ENCODE measurements around the gene BANF1.

The BANF1 gene

DNA sequence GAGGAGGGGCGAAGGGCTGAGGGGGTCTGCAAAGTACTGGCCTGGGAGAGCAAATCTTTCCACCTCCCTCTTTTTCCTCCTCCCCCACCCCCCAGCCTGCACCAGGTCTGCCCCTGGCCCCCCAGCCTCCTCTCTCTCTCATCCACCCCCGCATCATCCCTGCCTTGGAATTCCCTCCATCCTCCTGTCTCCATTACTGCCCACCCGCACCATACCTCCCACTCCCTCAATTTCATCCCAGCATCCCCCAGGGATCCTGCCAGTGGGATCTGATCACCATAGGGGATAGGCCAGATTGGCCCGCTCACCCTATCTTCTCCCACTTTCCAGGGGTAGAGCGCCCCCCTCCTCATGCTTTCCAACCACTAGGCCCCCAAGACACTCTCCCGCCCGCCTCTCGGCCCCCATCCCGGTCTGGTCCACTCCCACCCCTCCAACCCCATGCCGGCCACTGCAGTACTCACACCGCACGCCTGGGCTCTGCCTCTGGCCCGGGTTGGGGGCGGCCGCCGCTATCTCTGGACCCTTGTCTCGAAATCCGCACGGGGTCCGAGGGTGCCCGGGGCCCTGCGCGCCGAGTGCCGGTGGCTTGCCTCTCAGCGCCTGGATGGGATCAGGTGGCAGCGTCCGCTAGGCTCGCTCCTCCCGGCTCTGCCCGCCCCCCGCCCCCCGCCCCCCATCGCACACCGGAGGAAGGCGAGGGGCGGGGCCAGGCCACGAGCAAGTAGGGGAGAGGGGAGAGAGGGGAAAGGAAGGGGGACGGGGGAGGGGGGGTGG, 46.4 kb downstream of the BANF1 start, which contains the start of gene GAL3ST3:
GAL3ST3 (minus strand) TSS at position 615 of the 777 bp plus-strand sequence. CDS start 3,746 bp downstream, outside the sequence.
- Mint-ChIP-seq H3K27me3 (peaks cover 37% of the 10 kb centered on the region), H3K9me3 (no peaks in the 10 kb centered on the region), H3K4me3 (no peak within 1 kb of the TSS), H3K36me3 (ENCODE audit: low read depth) (peaks cover 18% of the 10 kb centered on the region), H3K4me1 (ENCODE audit: low read depth) (peaks cover 37% of the 10 kb centered on the region), H3K27ac (no peak within 1 kb of the TSS)
- intact Hi-C loops (cut with micrococcal nuclease) = no loop called here

DNA sequence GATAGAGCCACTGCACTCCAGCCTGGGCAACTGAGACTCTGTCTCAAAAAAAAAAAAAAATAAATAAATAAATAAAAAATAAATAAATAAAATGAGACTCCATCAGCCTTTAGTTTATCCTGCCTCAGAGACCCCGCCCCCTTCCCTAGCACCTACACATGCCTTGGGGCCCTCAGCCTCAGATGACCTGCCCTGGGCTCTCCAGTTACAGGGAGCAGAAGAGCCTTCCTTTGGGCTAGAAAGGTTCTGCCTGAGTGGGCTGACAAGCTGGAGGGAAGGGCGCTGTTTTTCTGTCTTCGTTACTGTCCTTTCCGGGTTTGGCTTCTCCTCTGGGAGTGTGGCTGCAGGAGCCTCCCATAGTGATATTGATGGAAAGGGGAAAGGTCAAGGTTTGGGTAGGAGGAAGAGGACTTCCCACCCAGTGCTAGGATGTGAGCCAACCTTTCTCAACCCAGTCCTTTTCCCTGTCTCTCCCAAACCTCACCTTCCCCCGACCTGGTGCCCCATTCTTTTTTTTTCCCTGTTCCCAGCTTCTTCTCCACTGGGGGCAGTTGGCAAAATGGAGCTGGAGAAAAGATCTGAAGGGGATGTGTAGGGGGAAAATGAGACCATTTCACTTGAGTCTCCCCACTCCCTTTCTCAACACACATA, 48.4 kb downstream of the BANF1 start:
- H3K36me3 Mint-ChIP-seq (ENCODE audit: low read depth) = peaks cover 38% of the 10 kb centered on the region
- peaks cover 25% of the 10 kb centered on the region for H3K4me1 Mint-ChIP-seq (ENCODE audit: low read depth)
- intact Hi-C loops (cut with micrococcal nuclease) = no loop called here
- H3K27me3 Mint-ChIP-seq = peaks cover 29% of the 10 kb centered on the region
- H3K27ac Mint-ChIP-seq = peak overlapping the region; percentile 98
- no peaks in the 10 kb centered on the region for H3K9me3 Mint-ChIP-seq
- H3K4me3 Mint-ChIP-seq = no peak overlapping the region

GRCh38 chr11:66051371-66051765, 49.1 kb downstream of the BANF1 start:
- Mint-ChIP-seq H3K4me3 (peak overlapping the region; percentile 100), H3K27me3 (peaks cover 24% of the 10 kb centered on the region), H3K27ac (peak overlapping the region; percentile 98), H3K9me3 (no peaks in the 10 kb centered on the region), H3K36me3 (ENCODE audit: low read depth) (peaks cover 44% of the 10 kb centered on the region), H3K4me1 (ENCODE audit: low read depth) (peaks cover 25% of the 10 kb centered on the region)
- intact Hi-C loops (cut with micrococcal nuclease) = no loop called here

GRCh38 chr11:66051766-66052663, 49.7 kb downstream of the BANF1 start, which contains the start of gene SF3B2:
Gene SF3B2, plus strand, starts transcription at chr11:66052364. Its CDS starts 21 bp downstream, at chr11:66052385.
- Mint-ChIP-seq H3K36me3 (ENCODE audit: low read depth) (peaks cover 51% of the 10 kb centered on the region), H3K9me3 (no peaks in the 10 kb centered on the region), H3K4me3 (peak within 1 kb of the TSS; percentile 100), H3K27me3 (peaks cover 20% of the 10 kb centered on the region), H3K27ac (peak within 1 kb of the TSS; percentile 98), H3K4me1 (ENCODE audit: low read depth) (peaks cover 22% of the 10 kb centered on the region)
- intact Hi-C loops (cut with micrococcal nuclease) = no loop called here

- H3K36me3 Mint-ChIP-seq (ENCODE audit: low read depth) = peaks cover 57% of the 10 kb centered on the region
- intact Hi-C loops (cut with micrococcal nuclease) = no loop called here
- peak overlapping the region; percentile 100 for H3K4me3 Mint-ChIP-seq
- peaks cover 19% of the 10 kb centered on the region for H3K27me3 Mint-ChIP-seq
- H3K27ac Mint-ChIP-seq = peak overlapping the region; percentile 98
- H3K9me3 Mint-ChIP-seq = no peaks in the 10 kb centered on the region
- peaks cover 20% of the 10 kb centered on the region for H3K4me1 Mint-ChIP-seq (ENCODE audit: low read depth)
These were observed 50.3 kb downstream of the BANF1 start for GRCh38 chr11:66052664-66052982.

Measured in dendritic cell treated with granulocyte-macrophage colony-stimulating factor and Interleukin-4, amounts not matched to agents 40 ng/mL and 50 ng/mL, for 4 days (primary cell).